AG09309 (cell line): ENCODE measurements around the gene MAPK8.

Experiments used
- DNase-seq: peaks from one replicate; pipeline ENCODE4 v3.0.0-alpha.2; 2010; ENCODE audit warnings: low read depth
- H3K4me3 ChIP-seq: 2 replicates; pipeline ENCODE4 v1.5.1; 2011; ENCODE audit warnings: mild to moderate bottlenecking, low read depth, low read length, moderate library complexity; ENCODE audit not compliant: control insufficient read depth
- CTCF ChIP-seq: IDR thresholded peaks from 2 replicates; pipeline ENCODE4 v1.5.1; 2011; ENCODE audit warnings: mild to moderate bottlenecking, low read depth, low read length, inconsistent platforms; ENCODE audit not compliant: insufficient read depth, control insufficient read depth; ENCODE audit errors: missing control alignments

Gene MAPK8

GRCh38 chr10:48314107-48314506, 7.6 kb downstream of the MAPK8 start:
- TF ChIP-seq CTCF, result no peak
- H3K4me3 ChIP-seq, result no peak overlapping the region
- no peak for DNase-seq

GRCh38 chr10:48316236-48316635, 9.8 kb downstream of the MAPK8 start:
- H3K4me3 ChIP-seq, result no peak overlapping the region
- TF ChIP-seq CTCF, result no peak
- DNase-seq, result no peak

- DNase-seq, result no peak
- H3K4me3 ChIP-seq, result no peak overlapping the region
- no peak for TF ChIP-seq CTCF
Measured at GRCh38 chr10:48317321-48317990, 11.0 kb downstream of the MAPK8 start.

GRCh38 chr10:48322017-48322416, 15.5 kb downstream of the MAPK8 start:
- no peak for TF ChIP-seq CTCF
- no peak for DNase-seq
- no peak overlapping the region for H3K4me3 ChIP-seq

GRCh38 chr10:48324580-48324979, 18.1 kb downstream of the MAPK8 start:
- DNase-seq, result no peak
- H3K4me3 ChIP-seq, result no peak overlapping the region
- no peak for TF ChIP-seq CTCF

GRCh38 chr10:48330269-48330668, 23.8 kb downstream of the MAPK8 start:
- DNase-seq, result peak; percentile 2
- no peak for TF ChIP-seq CTCF
- no peak overlapping the region for H3K4me3 ChIP-seq
